GM21447 (cell line): ENCODE results near the gene LIPK.
"Not testable (repeated sequence)": the region's sequence is repeated elsewhere in the genome, so short reads cannot be mapped to it uniquely, and the experiment has no call there.

ENCODE experiments used
- ATAC-seq: cut with Tn5 transposase; IDR thresholded peaks from one replicate; pipeline ENCODE4 v1.9.1; 2021; ENCODE audit not compliant: unreplicated experiment

LIPK gene, protein sequence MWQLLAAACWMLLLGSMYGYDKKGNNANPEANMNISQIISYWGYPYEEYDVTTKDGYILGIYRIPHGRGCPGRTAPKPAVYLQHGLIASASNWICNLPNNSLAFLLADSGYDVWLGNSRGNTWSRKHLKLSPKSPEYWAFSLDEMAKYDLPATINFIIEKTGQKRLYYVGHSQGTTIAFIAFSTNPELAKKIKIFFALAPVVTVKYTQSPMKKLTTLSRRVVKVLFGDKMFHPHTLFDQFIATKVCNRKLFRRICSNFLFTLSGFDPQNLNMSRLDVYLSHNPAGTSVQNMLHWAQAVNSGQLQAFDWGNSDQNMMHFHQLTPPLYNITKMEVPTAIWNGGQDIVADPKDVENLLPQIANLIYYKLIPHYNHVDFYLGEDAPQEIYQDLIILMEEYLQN

DNA sequence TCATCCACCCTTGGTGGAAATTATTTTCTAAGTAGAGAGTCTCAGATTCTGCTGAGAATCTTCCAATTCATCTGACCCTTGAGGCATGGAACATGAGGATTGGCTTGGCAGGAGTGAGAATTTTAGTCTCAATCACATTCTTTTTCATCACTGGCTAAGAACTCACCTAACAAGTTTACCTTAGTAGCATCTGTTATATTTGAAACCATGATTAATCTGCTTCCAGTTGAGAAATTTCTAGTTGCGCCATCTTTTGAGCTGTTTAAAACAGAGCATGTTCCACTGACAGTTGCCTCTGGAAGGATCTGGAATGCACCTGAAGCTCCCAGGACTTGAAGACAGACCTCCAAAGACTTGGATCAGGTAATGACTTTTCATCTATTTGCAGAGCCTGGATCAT is at the start of gene LIPK:
TSS of gene LIPK (plus strand) at position 292 of the 400 bp plus-strand sequence. CDS start 18,295 bp downstream, outside the sequence.
- ATAC-seq = no peak

DNA sequence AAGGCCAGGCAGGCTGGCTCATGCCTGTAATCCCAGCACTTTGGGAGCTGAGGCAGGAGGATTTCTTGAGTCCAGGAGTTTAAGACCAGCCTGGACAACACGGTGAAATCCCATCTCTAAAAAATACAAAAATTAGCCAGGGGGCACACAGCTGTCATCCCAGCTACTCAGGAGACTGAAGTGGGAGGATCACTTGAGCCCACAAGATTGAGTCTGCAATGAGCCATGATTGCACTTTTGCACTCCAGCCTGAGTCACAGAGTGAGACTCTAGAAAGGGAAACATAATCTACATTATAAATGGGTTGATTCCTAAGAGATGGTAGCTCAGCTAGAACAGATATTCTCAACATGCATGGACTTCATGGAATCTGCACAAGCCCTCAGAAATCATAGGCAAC is 48.1 kb upstream of the LIPK start:
- no peak for ATAC-seq

DNA sequence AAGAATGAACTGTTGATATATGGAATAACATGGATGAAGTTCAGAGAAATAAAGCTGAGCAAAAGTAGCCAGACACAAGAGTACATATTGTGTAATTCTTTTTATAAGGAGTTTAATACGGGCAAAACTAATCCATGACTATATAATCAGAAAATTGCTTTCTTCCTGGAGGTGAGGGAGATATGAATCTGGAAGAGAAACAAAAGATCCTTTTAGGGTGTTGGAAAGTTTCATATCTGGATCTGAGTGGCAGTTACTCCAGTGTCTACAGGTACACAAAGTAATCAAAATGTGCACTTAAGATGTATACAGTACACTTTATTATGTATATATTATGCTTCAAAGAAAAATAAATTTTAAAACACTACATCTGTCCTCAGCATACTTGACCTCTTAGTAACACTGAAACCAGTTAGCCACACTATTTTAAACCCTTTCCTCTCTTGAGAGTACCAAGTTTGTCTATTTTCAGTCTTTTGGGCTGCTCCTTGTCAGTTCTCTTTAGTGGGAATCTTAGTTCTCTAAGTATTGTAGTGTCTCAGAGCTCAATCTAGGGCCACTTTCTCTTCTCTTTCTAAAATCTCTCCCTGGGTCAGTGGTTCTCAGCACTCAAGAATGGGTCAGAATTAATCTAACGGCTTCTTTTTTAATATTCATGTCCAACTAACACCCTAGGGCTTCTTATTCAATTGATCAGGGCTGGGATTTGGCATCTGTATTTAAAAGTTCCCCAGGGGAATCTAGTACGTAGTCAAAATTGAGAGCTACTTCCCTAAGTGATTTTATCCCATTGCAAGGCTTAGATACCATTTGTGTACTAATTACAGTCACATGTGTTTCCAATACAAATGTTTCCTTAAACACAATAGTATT is 46.1 kb upstream of the LIPK start:
- ATAC-seq = no peak

DNA sequence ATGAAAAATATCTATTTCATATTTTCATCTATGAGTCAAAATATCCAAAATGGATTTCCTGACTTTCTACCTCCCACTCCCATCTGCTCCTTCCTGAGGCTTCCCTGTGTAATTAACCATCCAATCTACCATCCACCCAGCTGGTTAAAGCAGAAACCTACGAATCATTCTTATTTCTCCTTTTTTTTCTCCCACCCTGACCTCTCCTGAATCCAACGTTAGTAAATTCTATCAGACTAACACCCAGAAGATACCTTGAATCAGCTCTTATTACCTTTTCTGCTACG is 45.5 kb upstream of the LIPK start:
- ATAC-seq = no peak

DNA sequence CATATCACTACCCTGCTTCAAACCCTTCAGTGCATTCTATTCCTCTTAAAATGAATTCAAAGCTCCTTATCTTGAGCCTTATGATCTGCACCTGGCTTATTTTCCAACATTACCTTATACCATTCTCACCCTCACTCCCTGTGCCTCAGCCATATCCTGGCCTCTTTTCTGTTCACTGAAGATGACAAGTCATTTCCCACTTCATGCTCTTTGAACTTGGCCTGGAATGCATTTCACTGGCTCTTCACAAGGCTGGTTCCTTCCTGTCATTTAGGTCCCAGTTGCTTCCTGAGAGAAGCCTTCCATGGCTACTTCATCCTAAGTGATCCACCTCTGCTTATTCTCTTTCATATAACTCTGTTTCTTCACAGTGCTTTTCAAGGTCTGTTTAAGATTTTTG is 45.0 kb upstream of the LIPK start:
- ATAC-seq = no peak

DNA sequence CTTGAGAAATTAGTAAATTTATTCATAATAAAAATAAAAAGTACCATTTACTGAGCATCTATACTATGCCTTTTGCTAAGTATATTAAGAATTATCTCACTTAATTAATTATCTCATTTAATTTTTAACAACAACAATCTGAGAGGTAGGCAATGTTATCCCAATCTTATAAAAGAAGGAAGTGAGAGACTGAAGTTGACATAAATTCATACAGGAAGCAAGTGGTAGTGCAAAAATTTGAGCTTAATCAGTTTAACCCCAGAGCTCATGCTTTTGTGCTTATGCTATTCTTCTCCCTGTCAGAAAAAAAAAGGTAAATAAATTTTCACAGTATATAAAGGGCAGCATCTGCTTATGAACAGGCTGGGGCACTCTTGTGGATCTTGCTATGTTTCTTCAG is 44.5 kb upstream of the LIPK start:
- ATAC-seq = no peak

DNA sequence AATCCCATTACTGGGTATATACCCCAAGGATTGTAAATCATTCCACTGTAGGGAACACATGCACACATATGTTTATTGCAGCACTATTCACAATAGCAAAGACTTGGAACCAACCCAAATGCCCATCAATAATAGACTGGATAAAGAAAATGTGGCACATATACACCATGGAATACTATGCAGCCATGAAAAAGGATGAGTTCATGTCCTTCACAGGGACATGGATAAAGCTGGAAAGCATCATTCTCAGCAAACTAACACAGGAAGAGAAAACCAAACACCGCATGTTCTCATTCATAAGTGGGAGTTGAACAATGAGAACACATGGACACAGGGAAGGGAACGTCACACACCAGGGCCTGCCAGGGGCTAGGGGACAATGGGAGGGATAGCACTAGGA is 42.9 kb upstream of the LIPK start:
- not testable (repeated sequence) for ATAC-seq

DNA sequence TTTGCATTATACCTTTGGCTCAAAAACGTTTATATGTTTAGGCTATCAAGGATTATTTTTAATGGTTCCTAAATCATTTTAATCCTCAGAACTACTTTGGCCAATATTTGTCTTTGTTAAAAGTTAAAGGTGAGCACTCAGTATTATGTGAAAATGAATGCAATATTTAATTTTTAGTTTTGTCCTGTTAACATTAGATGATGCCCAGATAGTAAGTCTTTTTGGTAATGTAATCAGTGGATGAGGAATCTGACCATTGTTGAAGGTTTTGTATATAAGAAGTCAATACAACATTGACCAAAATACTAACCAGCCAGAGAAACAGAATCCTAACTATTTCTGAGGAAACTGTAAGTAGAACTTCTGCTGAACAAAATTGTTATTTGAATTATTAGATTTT is 41.9 kb upstream of the LIPK start, which contains the start of gene LIPF:
TSS of gene LIPF (plus strand) at position 301 of the 400 bp plus-strand sequence. CDS start 2,856 bp downstream, outside the sequence.
- ATAC-seq = no peak

DNA sequence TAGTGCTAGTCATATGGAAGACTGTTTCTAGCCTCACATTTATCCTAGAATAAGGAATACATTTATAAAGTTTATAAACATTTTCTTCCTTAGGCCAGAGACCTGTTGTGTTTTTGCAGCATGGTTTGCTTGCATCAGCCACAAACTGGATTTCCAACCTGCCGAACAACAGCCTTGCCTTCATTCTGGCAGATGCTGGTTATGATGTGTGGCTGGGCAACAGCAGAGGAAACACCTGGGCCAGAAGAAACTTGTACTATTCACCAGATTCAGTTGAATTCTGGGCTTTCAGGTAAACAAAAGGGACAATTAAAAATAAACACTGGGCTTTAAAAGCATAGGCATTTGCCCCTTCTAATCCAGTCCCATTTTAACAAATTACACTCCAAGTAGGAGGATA is 37.6 kb upstream of the LIPK start:
- no peak for ATAC-seq

DNA sequence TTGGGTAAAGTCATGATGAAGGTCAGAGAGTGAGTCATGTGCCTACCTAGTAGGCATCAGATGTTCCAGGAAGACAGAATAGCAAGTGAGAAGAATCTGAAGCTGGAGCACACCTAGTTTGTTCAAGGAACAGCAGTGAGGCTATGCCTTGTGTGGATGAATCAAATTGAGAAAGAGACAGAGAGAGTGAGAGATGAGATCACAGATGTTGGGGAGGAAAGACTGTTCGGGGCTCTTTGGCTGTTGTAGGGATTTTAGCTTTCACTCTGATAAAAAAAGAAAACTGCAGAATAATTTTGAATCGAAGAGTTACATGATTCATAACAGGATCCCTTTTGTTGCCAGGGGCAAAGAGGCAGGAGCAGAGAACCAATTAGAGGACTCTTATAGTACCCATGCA is 35.6 kb upstream of the LIPK start:
- ATAC-seq = no peak

DNA sequence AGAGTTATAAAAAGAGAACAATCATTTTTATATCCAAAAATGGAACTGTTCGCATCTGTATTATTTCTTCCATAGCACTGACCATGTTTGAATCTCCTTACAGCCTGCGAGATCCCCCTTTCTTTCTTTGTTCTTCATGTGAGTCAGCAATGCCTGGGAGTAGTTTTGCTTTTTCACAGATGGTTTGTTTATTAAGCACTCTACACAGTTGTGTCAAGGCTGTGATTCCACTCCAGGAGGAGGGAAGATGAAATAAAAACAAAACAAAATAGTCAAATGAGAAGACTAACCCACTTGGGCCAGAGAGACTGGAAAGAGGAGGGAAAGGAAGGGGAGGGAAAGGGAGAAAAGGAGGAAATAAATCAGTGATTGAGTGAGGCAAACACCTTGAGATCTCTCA is 34.0 kb upstream of the LIPK start:
- ATAC-seq = no peak

DNA sequence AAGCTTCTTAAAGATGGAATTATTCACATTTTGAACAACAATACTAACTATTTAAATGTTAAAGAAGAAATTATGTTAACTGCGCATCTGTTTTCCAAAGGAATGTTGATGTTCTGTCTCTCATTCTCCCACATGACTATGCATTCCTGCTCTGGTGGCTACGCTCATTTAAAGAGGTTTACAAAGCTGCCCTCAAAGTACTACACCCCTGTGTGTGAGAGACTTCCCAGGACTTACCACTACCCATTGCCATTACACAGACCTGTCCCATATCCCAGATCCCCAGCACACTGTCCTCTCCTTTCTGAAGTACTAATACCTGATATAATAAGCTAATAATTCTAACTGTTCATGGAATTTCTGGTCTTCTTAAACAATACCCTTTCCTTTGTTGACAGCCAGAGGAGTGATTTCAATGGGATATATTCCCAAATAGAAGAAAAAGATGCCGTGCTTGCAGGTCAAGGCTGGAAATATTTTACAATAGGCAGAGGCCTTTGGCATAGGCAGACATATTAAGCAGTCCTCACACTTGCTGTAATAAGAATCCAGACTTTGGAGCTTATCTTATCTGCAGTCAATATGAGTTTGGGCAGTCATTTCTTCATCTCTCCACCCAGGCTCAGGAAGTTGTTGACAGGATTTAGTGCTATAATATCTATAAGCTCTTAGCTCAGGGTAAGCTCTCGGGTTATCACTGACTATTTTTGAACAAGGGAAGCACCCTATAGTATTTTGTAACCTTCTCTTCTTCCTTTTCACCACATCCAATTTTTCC is 29.6 kb upstream of the LIPK start:
- ATAC-seq = no peak

DNA sequence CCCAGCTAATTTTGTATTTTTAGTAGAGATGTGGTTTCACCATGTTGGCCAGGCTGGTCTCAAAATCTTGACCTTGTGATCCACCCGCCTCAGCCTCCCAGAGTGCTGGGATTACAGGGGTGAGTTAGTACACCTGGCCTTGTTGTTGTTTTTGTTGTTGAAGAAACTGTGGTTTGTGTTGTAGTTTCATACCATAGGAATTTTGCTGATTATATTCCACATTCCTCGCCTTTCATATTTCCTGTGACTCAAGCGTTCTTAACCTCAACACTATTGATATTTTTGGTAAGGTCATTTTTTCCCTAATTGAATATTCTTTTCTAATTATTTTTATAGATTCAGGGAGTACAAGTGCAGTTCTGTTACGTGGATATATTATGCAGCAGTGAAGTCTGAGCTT is 25.1 kb upstream of the LIPK start:
- no peak for ATAC-seq

DNA sequence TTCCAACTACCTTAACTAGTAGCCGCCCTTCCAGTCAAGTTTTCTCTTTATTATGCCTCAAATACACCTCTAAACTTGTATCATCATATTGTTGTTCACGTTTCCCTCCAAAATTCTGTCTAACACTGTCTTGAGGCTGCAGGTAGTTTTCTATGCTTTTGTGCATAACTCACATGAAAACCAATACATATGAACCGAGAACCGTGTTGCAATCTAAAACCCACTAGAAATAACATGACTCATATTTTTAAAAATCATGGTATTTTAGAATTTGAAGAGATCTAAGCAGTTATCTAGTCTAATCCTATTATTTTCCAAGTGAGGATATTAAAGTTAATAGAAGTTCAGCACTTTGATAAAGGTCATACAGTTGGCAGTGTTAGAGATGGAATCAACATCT is 23.6 kb upstream of the LIPK start:
- no peak for ATAC-seq

DNA sequence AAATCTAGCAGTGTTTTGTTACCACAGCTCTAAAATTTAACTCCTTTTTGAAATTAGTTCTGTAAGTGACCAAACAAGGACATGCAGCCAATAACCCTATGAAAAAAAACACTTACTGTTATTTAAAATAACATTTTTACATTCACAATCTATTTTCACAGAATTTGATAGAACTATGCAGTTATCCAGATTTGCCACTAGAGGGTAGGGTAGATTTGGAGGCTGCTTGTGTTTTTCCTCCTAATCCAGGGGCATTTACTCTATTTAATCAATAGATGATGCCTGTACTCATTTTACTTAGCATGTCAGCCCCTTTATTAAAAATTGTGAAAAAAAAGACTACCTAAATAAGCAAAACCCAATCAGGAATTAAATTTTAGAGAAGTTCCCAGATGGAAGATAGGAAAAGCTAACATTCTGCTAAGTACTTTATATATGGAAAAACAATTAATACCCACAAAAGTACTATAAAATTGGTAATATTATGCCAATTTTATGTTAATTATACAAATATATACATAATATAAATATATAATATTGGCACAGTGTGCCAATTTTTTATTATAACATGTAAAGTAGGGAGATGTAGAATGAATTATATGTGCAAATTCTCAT is 18.1 kb upstream of the LIPK start:
- no peak for ATAC-seq

DNA sequence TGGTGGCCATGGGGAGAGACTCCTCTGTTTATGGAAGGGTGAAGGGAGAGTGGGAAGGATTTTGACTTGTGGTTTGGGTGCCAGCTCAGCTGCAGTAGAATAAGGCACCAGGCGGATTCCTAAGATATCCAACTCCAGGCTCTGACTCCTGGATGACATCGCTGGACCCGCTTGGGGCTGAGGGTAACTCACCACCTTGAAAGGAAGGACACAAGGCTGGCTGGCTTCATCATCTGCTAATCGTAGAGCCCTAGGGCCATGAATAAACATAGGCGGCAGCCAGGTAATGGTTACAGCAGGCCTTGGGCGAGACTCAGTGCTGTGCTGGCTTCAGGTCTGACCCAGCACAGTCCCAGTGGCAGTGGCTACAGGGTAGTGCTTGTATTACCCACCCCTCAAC is 16.7 kb upstream of the LIPK start:
- no peak for ATAC-seq

DNA sequence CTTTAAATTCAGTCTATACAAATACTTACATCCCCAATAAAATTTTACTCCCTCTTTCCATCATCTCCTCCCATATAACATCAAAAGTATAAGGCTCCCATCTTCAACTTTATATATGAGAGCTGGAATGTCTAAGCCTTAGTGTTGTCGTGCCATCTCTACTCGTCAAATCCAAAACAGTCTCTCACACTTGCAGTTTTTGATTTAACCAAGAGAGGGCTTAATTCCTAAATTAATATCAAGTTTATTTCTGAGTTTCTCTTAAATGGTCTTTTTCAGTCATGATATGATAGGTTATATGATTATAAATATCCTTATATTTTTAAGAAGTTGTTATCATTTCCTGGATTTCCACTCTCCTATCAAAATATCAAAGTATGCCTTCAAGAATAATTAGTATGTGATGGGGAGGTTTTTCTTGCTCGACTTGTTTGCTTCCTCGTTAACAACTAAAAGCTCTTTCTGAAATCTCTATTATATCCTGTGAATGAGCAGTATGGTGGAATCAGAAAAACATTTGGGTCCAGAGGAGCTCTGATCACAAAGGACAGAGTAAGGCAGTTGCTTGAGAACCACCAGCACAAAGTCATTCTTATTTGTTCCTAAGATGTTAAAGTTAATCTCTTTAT is 12.5 kb upstream of the LIPK start:
- no peak for ATAC-seq

DNA sequence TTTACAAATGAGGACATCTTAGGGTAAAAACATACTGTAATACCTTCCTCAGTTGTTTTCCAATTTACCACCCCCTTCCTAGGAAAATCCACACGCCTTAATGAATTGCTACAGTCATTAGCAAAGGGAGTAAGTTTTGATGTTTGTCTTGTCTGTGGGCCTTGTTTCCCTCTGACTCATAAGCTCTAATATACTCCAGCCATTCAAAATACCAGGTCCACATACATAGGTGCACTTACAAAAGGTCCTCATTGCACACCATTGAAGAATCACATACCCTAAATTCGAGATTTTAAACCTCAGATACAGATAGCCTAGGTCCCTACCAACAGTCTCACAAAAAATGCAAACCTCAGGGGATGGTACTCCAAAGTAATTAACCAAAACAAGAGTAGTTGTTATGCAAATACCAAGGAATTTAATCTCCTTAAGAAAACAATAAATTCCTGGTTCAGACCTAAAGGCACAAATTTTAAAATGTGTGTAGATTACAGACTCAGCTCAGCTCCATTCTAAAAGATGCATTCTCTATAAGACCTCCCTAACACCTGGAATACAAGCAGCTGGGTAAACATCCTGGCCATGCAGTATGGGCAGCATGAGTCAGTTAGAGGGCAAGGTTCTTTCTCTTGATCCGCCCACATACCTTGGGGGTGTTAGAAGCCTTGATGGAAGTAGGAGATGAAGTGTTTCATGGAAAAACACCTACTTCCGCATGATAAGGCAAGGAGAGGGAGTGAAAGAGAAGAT is 3.0 kb upstream of the LIPK start:
- no peak for ATAC-seq

DNA sequence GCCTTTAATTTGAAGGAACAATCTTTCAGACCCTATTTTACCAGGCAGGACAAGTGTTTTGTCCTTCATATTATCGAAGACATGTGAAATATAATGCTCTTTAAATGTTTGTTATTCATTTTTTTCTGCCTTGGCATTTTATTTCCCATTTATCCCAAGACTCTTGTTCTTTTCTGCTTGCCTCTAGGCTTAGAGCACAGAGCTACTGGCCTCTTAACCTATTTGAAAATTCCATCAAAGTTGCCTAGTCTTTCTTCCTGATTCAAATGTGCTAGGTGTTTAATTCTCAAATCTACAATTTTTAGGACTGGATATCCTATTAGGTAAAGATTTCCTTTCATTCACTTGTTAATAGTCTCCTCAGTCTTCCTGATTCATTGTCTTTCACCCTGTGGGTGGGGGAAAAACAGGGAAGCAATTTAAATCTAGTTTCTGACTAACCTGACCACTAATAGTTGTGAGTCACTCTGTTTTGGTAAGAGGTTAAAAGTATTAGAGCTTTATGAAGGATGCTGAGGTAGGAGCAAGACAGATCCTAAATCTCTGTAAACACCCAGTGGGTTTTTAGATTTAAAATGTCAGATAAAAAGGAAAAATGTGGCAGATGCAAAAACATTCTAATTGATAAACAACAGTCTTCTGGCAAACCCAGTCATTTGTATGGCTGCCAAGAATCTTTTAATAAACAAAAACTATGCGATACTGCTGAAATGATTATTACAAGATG is 1.5 kb downstream of the LIPK start:
- ATAC-seq = no peak
